Upper lobe of left lung (tissue), 6 donors: ENCODE measurements around the gene SGCG. TPM values are rescaled to one million over a fixed set of nuclear protein-coding genes. Genes with fewer than 3 reads are reported as not detected.

Source experiments
- ATAC-seq, 2 donors: fragments of 200-7000 bp; cut with Tn5 transposase; one replicate each; pipeline ENCODE4 v1.9.1; 2022; ENCODE audit warnings: mild to moderate bottlenecking in 2 of 2, moderate library complexity in 2 of 2; ENCODE audit not compliant: low FRiP score in 2 of 2
- DNase-seq, 2 donors: peaks; one replicate each; pipeline ENCODE4 v3.0.0-alpha.2; 2019 to 2020
- H3K27ac ChIP-seq, 4 donors: fragments of 200-600 bp; sonication (generic); one replicate each; pipeline ENCODE4 v1.5.1; 2016 to 2019
- H3K27me3 ChIP-seq, 4 donors: fragments of 200-600 bp; sonication (generic); one replicate each; pipeline ENCODE4 v1.5.1; 2017 to 2019
- H3K36me3 ChIP-seq, 4 donors: fragments of 200-600 bp; sonication (generic); one replicate each; pipeline ENCODE4 v1.5.1; 2016 to 2019
- H3K4me1 ChIP-seq, 4 donors: fragments of 200-600 bp; sonication (generic); one replicate each; pipeline ENCODE4 v1.5.1; 2018 to 2019
- H3K4me3 ChIP-seq, 4 donors: fragments of 200-600 bp; sonication (generic); one replicate each; pipeline ENCODE4 v1.5.1; 2017 to 2019; ENCODE audit warnings: mild to moderate bottlenecking in 2 of 4, moderate library complexity in 1 of 4
- H3K9me3 ChIP-seq, 4 donors: fragments of 200-600 bp; sonication (generic); one replicate each; pipeline ENCODE4 v1.5.1; 2018 to 2019
- EP300 ChIP-seq, 4 donors: sonication (generic); formaldehyde crosslinking; IDR thresholded peaks; one replicate each; pipeline ENCODE4 v1.5.1; 2017; ENCODE audit warnings: antibody characterized with exemption in 4 of 4, control low read depth in 2 of 4
- POLR2A ChIP-seq, 4 donors: fragments of 450-650 bp; IDR thresholded peaks; one replicate each; pipeline ENCODE4 v1.5.1; 2016 to 2017; ENCODE audit warnings: antibody characterized with exemption in 4 of 4, mild to moderate bottlenecking in 2 of 4
- POLR2AphosphoS5 ChIP-seq, 2 donors: sonication (generic); formaldehyde crosslinking; IDR thresholded peaks; one replicate each; pipeline ENCODE4 v1.5.1; 2017; ENCODE audit warnings: antibody characterized with exemption in 2 of 2
- WGBS, 2 donors: methylation state at CpG; one replicate each; pipeline ENCODE4 v1.1.5; 2017 to 2018; 5-methylcytosine and 5-hydroxymethylcytosine counted together
- total RNA-seq, 6 donors: library from RNA; depleted of rRNA in 4 of 6; stranded (reverse); fragments of >200 nt in 4 of 6; gene quantifications; one replicate each; pipeline versions ENCODE4 v1.1.0 to v1.2.1, GENCODE V29; 2016 to 2021
- TF ChIP-seq, protein P1 (sequence below), 6 experiments: fragments of 450-650 bp in 4 of 6; fragments of 200-600 bp in 2 of 6; sonication (generic) in 2 of 6; IDR thresholded peaks; one replicate each; pipeline ENCODE4 v1.5.1; 2016 to 2019; ENCODE audit warnings: antibody characterized with exemption in 6 of 6
- donor health status: DM: no; HTN: no; CAD: no; lungs with moderate emphysema.
- donor health status: DM: no; HTN: yes; CAD: no; lungs with severe emphysema.

SGCG gene
- total RNA-seq, 6 donors from 2014 or later, result 1.7 to 4.6 (median 3.0) TPM; not detected in 2

DNA sequence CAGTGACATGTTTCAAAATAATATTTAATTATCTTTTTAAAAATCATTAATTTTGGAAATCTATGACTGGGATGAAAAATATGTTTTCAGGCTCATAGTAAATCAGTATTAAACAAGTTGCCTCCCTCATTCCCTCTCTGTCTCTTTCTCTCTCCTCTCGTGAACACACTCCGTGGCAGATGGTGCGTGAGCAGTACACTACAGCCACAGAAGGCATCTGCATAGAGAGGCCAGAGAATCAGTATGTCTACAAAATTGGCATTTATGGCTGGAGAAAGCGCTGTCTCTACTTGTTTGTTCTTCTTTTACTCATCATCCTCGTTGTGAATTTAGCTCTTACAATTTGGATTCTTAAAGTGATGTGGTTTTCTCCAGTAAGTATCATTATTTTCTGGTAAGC, 22.7 kb downstream of the SGCG start:
- peaks cover 0 to 4% (median 0%) of the 10 kb centered on the region in 4 donors for H3K9me3 ChIP-seq
- no peaks in the 10 kb centered on the region for H3K4me1 ChIP-seq
- ATAC-seq, result no peak
- H3K27ac ChIP-seq, result no peak overlapping the region
- no peaks in the 10 kb centered on the region for H3K27me3 ChIP-seq
- DNase-seq, result no peak
- whole genome bisulfite sequencing, 2 donors, result 82 to 83% methylated on average over 5 of the region's 5 CpGs
- H3K4me3 ChIP-seq, result no peak overlapping the region
- TF ChIP-seq POLR2A (IDR thresholded peaks at IDR 0.05), result no peak
- no peak for TF ChIP-seq POLR2AphosphoS5 (IDR thresholded peaks at IDR 0.05)
- TF ChIP-seq, protein P1, sequence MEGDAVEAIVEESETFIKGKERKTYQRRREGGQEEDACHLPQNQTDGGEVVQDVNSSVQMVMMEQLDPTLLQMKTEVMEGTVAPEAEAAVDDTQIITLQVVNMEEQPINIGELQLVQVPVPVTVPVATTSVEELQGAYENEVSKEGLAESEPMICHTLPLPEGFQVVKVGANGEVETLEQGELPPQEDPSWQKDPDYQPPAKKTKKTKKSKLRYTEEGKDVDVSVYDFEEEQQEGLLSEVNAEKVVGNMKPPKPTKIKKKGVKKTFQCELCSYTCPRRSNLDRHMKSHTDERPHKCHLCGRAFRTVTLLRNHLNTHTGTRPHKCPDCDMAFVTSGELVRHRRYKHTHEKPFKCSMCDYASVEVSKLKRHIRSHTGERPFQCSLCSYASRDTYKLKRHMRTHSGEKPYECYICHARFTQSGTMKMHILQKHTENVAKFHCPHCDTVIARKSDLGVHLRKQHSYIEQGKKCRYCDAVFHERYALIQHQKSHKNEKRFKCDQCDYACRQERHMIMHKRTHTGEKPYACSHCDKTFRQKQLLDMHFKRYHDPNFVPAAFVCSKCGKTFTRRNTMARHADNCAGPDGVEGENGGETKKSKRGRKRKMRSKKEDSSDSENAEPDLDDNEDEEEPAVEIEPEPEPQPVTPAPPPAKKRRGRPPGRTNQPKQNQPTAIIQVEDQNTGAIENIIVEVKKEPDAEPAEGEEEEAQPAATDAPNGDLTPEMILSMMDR (IDR thresholded peaks at IDR 0.05), result no peak
- no peak for TF ChIP-seq EP300 (IDR thresholded peaks at IDR 0.05)
- no peaks in the 10 kb centered on the region for H3K36me3 ChIP-seq

DNA sequence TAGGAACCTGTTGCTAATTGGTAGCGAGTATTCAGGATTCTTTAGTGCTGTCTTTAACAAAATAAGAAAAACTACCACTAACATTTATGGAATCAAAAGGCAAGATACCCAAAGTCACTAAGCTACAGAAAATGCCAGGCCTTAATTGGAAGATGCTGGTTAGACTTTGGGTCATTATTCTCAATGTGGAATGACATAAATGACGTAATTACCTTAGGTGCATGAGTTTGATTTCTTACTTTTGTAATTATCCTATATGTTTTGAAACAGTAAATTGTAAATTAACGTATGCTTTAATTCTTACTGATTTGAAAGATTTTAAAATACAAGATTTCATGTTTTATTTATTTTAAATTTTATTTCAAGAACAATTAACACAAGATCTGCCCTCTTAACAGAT, 25.0 kb downstream of the SGCG start:
- no peak overlapping the region for H3K27ac ChIP-seq
- H3K4me1 ChIP-seq, result no peaks in the 10 kb centered on the region
- ATAC-seq, result no peak
- 86 to 88% methylated on average over 3 of the region's 3 CpGs for WGBS, 2 donors
- no peak overlapping the region for H3K4me3 ChIP-seq
- DNase-seq, result no peak
- no peaks in the 10 kb centered on the region for H3K27me3 ChIP-seq
- peaks cover 0 to 4% (median 0%) of the 10 kb centered on the region in 4 donors for H3K9me3 ChIP-seq
- H3K36me3 ChIP-seq, result no peaks in the 10 kb centered on the region
- TF ChIP-seq EP300 (IDR thresholded peaks at IDR 0.05) (no peak), POLR2A (IDR thresholded peaks at IDR 0.05) (no peak), POLR2AphosphoS5 (IDR thresholded peaks at IDR 0.05) (no peak)
- TF ChIP-seq, protein P1 (IDR thresholded peaks at IDR 0.05), result no peak

DNA sequence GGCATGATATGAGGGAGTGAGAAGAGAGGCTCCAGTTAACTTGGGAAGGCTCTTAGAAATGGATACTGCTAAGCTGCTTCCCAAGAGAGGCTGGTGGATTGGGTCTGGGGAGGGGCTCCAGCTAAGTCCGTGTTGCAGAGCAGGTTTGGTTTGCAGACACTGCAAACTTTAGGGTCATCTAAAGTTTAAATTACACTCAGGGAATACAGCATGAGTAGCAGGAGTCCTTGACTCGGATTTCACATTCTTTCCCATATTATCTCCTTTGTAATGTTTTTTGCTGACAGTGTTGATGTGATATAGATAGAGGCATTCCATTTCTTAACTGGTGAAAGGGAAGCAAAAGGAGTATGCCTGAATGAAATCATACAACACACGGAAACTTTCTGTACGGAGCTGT, 31.9 kb downstream of the SGCG start:
- no peak for DNase-seq
- Histone ChIP-seq H3K9me3 (no peaks in the 10 kb centered on the region), H3K4me1 (no peaks in the 10 kb centered on the region), H3K36me3 (no peaks in the 10 kb centered on the region), H3K27me3 (no peaks in the 10 kb centered on the region), H3K4me3 (no peak overlapping the region), H3K27ac (no peak overlapping the region)
- ATAC-seq, result no peak
- 33 to 35% methylated on average over 4 of the region's 4 CpGs for WGBS, 2 donors
- TF ChIP-seq POLR2A (IDR thresholded peaks at IDR 0.05), result no peak
- no peak for TF ChIP-seq POLR2AphosphoS5 (IDR thresholded peaks at IDR 0.05)
- no peak for TF ChIP-seq EP300 (IDR thresholded peaks at IDR 0.05)
- TF ChIP-seq, protein P1 (IDR thresholded peaks at IDR 0.05), result no peak

DNA sequence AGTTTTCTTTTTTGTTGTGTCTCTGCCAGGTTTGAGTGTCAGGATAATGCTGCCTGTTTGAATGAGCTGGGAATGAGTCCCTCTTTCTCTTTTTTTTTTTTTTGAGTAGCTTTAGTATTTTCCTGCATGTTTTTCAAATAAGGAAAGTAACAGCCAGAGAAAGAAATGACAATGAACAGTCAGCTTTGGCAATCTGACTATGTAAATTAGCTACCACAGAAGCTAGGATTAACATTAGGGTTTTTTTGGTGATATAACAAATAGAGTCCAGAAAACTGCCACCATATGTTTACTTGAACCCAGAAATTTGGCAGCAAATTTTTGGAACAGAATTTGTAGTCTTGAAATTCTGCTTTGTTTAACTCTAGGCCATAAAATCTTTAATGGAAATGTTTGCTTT, 50.5 kb downstream of the SGCG start:
- H3K27me3 ChIP-seq, result no peaks in the 10 kb centered on the region
- H3K4me3 ChIP-seq, result no peak overlapping the region
- TF ChIP-seq EP300 (IDR thresholded peaks at IDR 0.05) (no peak), POLR2A (IDR thresholded peaks at IDR 0.05) (no peak), POLR2AphosphoS5 (IDR thresholded peaks at IDR 0.05) (no peak)
- TF ChIP-seq, protein P1 (IDR thresholded peaks at IDR 0.05), result no peak
- no peak for ATAC-seq
- H3K27ac ChIP-seq, result no peak overlapping the region
- no peaks in the 10 kb centered on the region for H3K9me3 ChIP-seq
- H3K4me1 ChIP-seq, result no peaks in the 10 kb centered on the region
- DNase-seq, result no peak
- H3K36me3 ChIP-seq, result no peaks in the 10 kb centered on the region

DNA sequence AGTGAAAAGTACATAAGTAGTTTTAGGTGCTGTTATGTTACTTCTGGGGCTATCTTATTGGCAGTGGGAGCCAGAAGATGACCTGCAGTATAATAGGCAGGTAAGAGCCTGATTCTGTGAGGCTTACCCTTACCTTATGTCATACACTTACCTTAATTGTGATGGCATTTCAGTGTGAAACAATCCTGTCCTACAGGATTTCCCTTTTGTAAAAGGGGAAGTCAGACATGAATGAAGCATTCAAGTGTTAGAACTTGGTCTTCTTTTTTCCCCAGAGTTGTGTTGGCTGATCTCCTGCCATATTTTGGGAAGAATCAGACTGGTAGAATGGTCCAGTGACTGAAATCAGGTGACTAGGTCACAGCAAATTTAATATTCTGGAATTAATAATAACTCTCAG, 55.2 kb downstream of the SGCG start:
- Histone ChIP-seq H3K4me1 (no peaks in the 10 kb centered on the region), H3K36me3 (no peaks in the 10 kb centered on the region), H3K9me3 (no peaks in the 10 kb centered on the region), H3K27ac (no peak overlapping the region), H3K4me3 (no peak overlapping the region), H3K27me3 (no peaks in the 10 kb centered on the region)
- no peak for DNase-seq
- no peak for ATAC-seq
- TF ChIP-seq, protein P1 (IDR thresholded peaks at IDR 0.05), result no peak
- TF ChIP-seq POLR2AphosphoS5 (IDR thresholded peaks at IDR 0.05), result no peak
- TF ChIP-seq EP300 (IDR thresholded peaks at IDR 0.05), result no peak
- no peak for TF ChIP-seq POLR2A (IDR thresholded peaks at IDR 0.05)
